Activated CD8-positive, alpha-beta memory T cell treated with anti-CD3 and anti-CD28 coated beads, Interleukin-2, amount 50 U/mL, for 24 hours (primary cell): ENCODE data around the gene FPR2.
"Not testable (repeated sequence)": the region's sequence is repeated elsewhere in the genome, so short reads cannot be mapped to it uniquely, and the experiment has no call there.

Experiments
- DNase-seq: peaks from one replicate; pipeline ENCODE4 v3.0.0-alpha.2; 2020; ENCODE audit errors: extremely low read depth

FPR2 gene

GRCh38 chr19:51805396-51805795 is 44.4 kb downstream of the FPR2 start:
- DNase-seq: not testable (repeated sequence)

- not testable (repeated sequence) for DNase-seq
These were observed 45.6 kb downstream of the FPR2 start for GRCh38 chr19:51806571-51806970.

- DNase-seq: no peak
These were observed 46.2 kb downstream of the FPR2 start for GRCh38 chr19:51807111-51807701.

- DNase-seq: no peak
These were observed 46.9 kb downstream of the FPR2 start for GRCh38 chr19:51807925-51808324.

- no peak for DNase-seq
These were observed 47.5 kb downstream of the FPR2 start for GRCh38 chr19:51808333-51808986.

GRCh38 chr19:51809787-51810186 is 48.8 kb downstream of the FPR2 start:
- DNase-seq: no peak

- no peak for DNase-seq
These were observed 49.2 kb downstream of the FPR2 start for GRCh38 chr19:51810223-51810622.

- DNase-seq: no peak
These were observed 50.4 kb downstream of the FPR2 start for GRCh38 chr19:51811344-51811743.

GRCh38 chr19:51815043-51815442 is 54.1 kb downstream of the FPR2 start:
- no peak for DNase-seq

GRCh38 chr19:51816711-51817110 is 55.7 kb downstream of the FPR2 start:
- DNase-seq: no peak

GRCh38 chr19:51820011-51820410 is 59.0 kb downstream of the FPR2 start:
- DNase-seq: no peak
